Stimulated activated CD4-positive, alpha-beta T cell treated with anti-CD3 and anti-CD28 coated beads, TNF-alpha, amount 100 ng/mL, for 1 hour (primary cell): Measurements from ENCODE around the gene NARS2.
"Not testable (repeated sequence)": the region's sequence is repeated elsewhere in the genome, so short reads cannot be mapped to it uniquely, and the experiment has no call there.

Source experiments
- DNase-seq, 3 donors: peaks; one replicate each; pipeline ENCODE4 v3.0.0-alpha.2; 2020; ENCODE audit warnings: low read depth in 3 of 3, low spot score in 1 of 3

NARS2 gene

GRCh38 chr11:78547931-78548705 lies 26.5 kb downstream of the NARS2 start:
- DNase-seq, result no peak

GRCh38 chr11:78542007-78542406 lies 32.7 kb downstream of the NARS2 start:
- DNase-seq, result no peak

GRCh38 chr11:78541537-78541936 lies 33.1 kb downstream of the NARS2 start:
- DNase-seq, result no peak

- DNase-seq, result no peak
These were observed 34.4 kb downstream of the NARS2 start for GRCh38 chr11:78540256-78540655.

- DNase-seq, result no peak
These were observed 35.2 kb downstream of the NARS2 start for GRCh38 chr11:78539506-78539905.

GRCh38 chr11:78536933-78537332 lies 37.7 kb downstream of the NARS2 start:
- no peak for DNase-seq

GRCh38 chr11:78535920-78536319 lies 38.7 kb downstream of the NARS2 start:
- DNase-seq, result no peak

- DNase-seq, result no peak
These were observed 39.6 kb downstream of the NARS2 start for GRCh38 chr11:78535027-78535426.

- DNase-seq, result no peak
These were observed 41.3 kb downstream of the NARS2 start for GRCh38 chr11:78533399-78533798.

- no peak for DNase-seq
These were observed 41.7 kb downstream of the NARS2 start for GRCh38 chr11:78532991-78533390.

- no peak for DNase-seq
These were observed 48.0 kb downstream of the NARS2 start for GRCh38 chr11:78526497-78527146.

- no peak for DNase-seq
These were observed 48.9 kb downstream of the NARS2 start for GRCh38 chr11:78525720-78526119.

GRCh38 chr11:78520230-78520629 lies 54.4 kb downstream of the NARS2 start:
- DNase-seq, result no peak

- DNase-seq, result no peak
These were observed 58.4 kb downstream of the NARS2 start for GRCh38 chr11:78516281-78516680.

- no peak for DNase-seq
These were observed 59.7 kb downstream of the NARS2 start for GRCh38 chr11:78514922-78515502.

GRCh38 chr11:78513085-78513484 lies 61.6 kb downstream of the NARS2 start:
- DNase-seq, result not testable (repeated sequence)

GRCh38 chr11:78510597-78510996 lies 64.1 kb downstream of the NARS2 start:
- DNase-seq, result no peak

- DNase-seq, result no peak
These were observed 64.6 kb downstream of the NARS2 start for GRCh38 chr11:78510025-78510596.

- DNase-seq, result no peak
These were observed 70.0 kb downstream of the NARS2 start for GRCh38 chr11:78504708-78505107.

- DNase-seq, result no peak
These were observed 70.5 kb downstream of the NARS2 start for GRCh38 chr11:78504181-78504580.

- no peak for DNase-seq
These were observed 74.7 kb downstream of the NARS2 start for GRCh38 chr11:78499971-78500370.

GRCh38 chr11:78497293-78497692 lies 77.4 kb downstream of the NARS2 start:
- DNase-seq, result no peak
